ENCODE results near the gene EPAS1. TPM values are rescaled to one million over a fixed set of nuclear protein-coding genes. Genes with fewer than 3 reads are reported as not detected.

The EPAS1 gene
- total and polyA plus RNA-seq, 9 of the 15 experiments (the other 6 are each of a cell fraction or from before 2014, with no cell fraction given) = 0.25 to 11.2 (median 4.1) TPM

GRCh38 chr2:46349115-46349547, 51.9 kb downstream of the EPAS1 start:
- WGBS (ENCODE audit: insufficient coverage, low coverage, missing lambda C conversion rate) = 65% methylated on average over 6 of the region's 6 CpGs
- H3K36me3 ChIP-seq (ENCODE audit: control insufficient read depth, insufficient read depth, low read length) = no peaks in the 10 kb centered on the region; the same call in 2 of the 3 replicates
- no peaks in the 10 kb centered on the region for H3K9me1 ChIP-seq (ENCODE audit: control insufficient read depth, insufficient read depth, low read length)
- FAIRE-seq (no peak), ATAC-seq (no peak; the same call in 2 of the 3 replicates), DNase-seq (ENCODE audit: extremely low read depth in 1 of 4, low spot score in 3 of 4) (no peak)
- H3K79me2 ChIP-seq (ENCODE audit: control insufficient read depth, insufficient read depth, low read length) = no peaks in the 10 kb centered on the region
- peaks cover 0 to 4% of the 10 kb centered on the region in 2 experiments; a peak in 1 of 5 replicates for H3K4me1 ChIP-seq (replicated peaks in 1 of 2; ENCODE audit: control insufficient read depth in 2 of 2, insufficient read depth in 2 of 2, low read length in 2 of 2)
- no peak overlapping the region for H3K4me3 ChIP-seq
- no TSS peak for BruUV-seq (replicated peaks)
- in situ Hi-C loops (cut with MboI) = no loop called here
- no peaks in the 10 kb centered on the region for H3K9me3 ChIP-seq (replicated peaks; ENCODE audit: control insufficient read depth, insufficient read depth, low read depth, low read length)
- H3K27ac ChIP-seq (ENCODE audit: extremely low read depth, low read depth, low read length) = no peak overlapping the region
- H3K9ac ChIP-seq (ENCODE audit: insufficient read depth in 1 of 2, low read depth in 2 of 2, low read length in 2 of 2) = no peak overlapping the region
- ChIA-PET CTCF (ENCODE audit: low intra/inter-chr PET ratio) (no interaction called here), POLR2A (no interaction called here)
- H2AFZ ChIP-seq (ENCODE audit: low read depth, low read length) = no peak overlapping the region
- no peak overlapping the region for H3K4me2 ChIP-seq (ENCODE audit: insufficient read depth, low read length)
- H4K20me1 ChIP-seq (replicated peaks; ENCODE audit: control insufficient read depth, insufficient read depth, low read length) = no peaks in the 10 kb centered on the region
- H3K27me3 ChIP-seq (ENCODE audit: control insufficient read depth in 2 of 2, insufficient read depth in 2 of 2, low read length in 2 of 2) = no peaks in the 10 kb centered on the region
- intact Hi-C loops (cut with micrococcal nuclease) = no loop called here
- TF ChIP-seq MCM2 (IDR thresholded peaks at IDR 0.05; ENCODE audit: low read depth) (no peak), RBM17 (IDR thresholded peaks at IDR 0.05; ENCODE audit: borderline replicate concordance, low read depth, low read length) (no peak), NFATC3 (IDR thresholded peaks at IDR 0.05) (no peak), ZNF165 (CRISPR knock-in tag; IDR thresholded peaks at IDR 0.05; ENCODE audit: borderline replicate concordance) (no peak), FOXJ2 (tag; IDR thresholded peaks at IDR 0.05) (no peak), GTF2F1 (IDR thresholded peaks at IDR 0.05; ENCODE audit: low read depth, low read length) (no peak), KAT8 (IDR thresholded peaks at IDR 0.05; ENCODE audit: low read depth) (no peak), CBFA2T2 (conservative IDR thresholded peaks at IDR 0.05) (no peak), ZSCAN32 (CRISPR knock-in tag; IDR thresholded peaks at IDR 0.05) (no peak), EZH2 (IDR thresholded peaks at IDR 0.05; ENCODE audit: borderline replicate concordance, low read depth, low read length) (no peak), ZNF146 (CRISPR knock-in tag; IDR thresholded peaks at IDR 0.05; ENCODE audit: unreplicated experiment) (no peak), CREB1 (IDR thresholded peaks at IDR 0.05) (no peak), CREB1 (CRISPR knock-in tag; IDR thresholded peaks at IDR 0.05) (no peak), ZNF311 (CRISPR knock-in tag; IDR thresholded peaks at IDR 0.05) (no peak), HIVEP1 (CRISPR knock-in tag; IDR thresholded peaks at IDR 0.05) (no peak), DNMT1 (IDR thresholded peaks at IDR 0.05) (no peak), TCF7 (IDR thresholded peaks at IDR 0.05; ENCODE audit: borderline replicate concordance) (no peak), POLR3G (IDR thresholded peaks at IDR 0.05; ENCODE audit: extremely low read depth, insufficient read length, insufficient replicate concordance) (no peak)
- TF ChIP-seq, protein P1, sequence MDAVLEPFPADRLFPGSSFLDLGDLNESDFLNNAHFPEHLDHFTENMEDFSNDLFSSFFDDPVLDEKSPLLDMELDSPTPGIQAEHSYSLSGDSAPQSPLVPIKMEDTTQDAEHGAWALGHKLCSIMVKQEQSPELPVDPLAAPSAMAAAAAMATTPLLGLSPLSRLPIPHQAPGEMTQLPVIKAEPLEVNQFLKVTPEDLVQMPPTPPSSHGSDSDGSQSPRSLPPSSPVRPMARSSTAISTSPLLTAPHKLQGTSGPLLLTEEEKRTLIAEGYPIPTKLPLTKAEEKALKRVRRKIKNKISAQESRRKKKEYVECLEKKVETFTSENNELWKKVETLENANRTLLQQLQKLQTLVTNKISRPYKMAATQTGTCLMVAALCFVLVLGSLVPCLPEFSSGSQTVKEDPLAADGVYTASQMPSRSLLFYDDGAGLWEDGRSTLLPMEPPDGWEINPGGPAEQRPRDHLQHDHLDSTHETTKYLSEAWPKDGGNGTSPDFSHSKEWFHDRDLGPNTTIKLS (IDR thresholded peaks at IDR 0.05; ENCODE audit: borderline replicate concordance, low read depth) = no peak
- TF ChIP-seq, protein P2, sequence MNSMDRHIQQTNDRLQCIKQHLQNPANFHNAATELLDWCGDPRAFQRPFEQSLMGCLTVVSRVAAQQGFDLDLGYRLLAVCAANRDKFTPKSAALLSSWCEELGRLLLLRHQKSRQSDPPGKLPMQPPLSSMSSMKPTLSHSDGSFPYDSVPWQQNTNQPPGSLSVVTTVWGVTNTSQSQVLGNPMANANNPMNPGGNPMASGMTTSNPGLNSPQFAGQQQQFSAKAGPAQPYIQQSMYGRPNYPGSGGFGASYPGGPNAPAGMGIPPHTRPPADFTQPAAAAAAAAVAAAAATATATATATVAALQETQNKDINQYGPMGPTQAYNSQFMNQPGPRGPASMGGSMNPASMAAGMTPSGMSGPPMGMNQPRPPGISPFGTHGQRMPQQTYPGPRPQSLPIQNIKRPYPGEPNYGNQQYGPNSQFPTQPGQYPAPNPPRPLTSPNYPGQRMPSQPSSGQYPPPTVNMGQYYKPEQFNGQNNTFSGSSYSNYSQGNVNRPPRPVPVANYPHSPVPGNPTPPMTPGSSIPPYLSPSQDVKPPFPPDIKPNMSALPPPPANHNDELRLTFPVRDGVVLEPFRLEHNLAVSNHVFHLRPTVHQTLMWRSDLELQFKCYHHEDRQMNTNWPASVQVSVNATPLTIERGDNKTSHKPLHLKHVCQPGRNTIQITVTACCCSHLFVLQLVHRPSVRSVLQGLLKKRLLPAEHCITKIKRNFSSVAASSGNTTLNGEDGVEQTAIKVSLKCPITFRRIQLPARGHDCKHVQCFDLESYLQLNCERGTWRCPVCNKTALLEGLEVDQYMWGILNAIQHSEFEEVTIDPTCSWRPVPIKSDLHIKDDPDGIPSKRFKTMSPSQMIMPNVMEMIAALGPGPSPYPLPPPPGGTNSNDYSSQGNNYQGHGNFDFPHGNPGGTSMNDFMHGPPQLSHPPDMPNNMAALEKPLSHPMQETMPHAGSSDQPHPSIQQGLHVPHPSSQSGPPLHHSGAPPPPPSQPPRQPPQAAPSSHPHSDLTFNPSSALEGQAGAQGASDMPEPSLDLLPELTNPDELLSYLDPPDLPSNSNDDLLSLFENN (IDR thresholded peaks at IDR 0.05; ENCODE audit: low read depth in 2 of 2, low read length in 2 of 2) = no peak
